Measurements from ENCODE around the gene MYO1G. TPM values are rescaled to one million over a fixed set of nuclear protein-coding genes. Genes with fewer than 3 reads are reported as not detected.

The MYO1G gene
- total RNA-seq, 6 experiments from 2014 or later: 0.92 to 4.5 (median 2.0) TPM

GRCh38 chr7:45007106-45007505 lies 28.3 kb upstream of the MYO1G start:
- Histone ChIP-seq H3K36me3 (no peaks in the 10 kb centered on the region), H3K9me3 (no peaks in the 10 kb centered on the region), H3K4me3 (no peak overlapping the region), H3K4me1 (peaks cover 0 to 5% (median under 1%) of the 10 kb centered on the region in 4 donors), H3K27me3 (no peaks in the 10 kb centered on the region), H3K27ac (no peak overlapping the region)
- no peak for TF ChIP-seq CTCF (IDR thresholded peaks at IDR 0.05)
- no peak for TF ChIP-seq POLR2A (IDR thresholded peaks at IDR 0.05)
- intact Hi-C loops (cut with DNase I): no loop called here
- WGBS (ENCODE audit: insufficient coverage, low coverage, low lambda C conversion rate, missing lambda C conversion rate): 98% methylated on average over 5 of the region's 7 CpGs
- DNase-seq: no peak
- peak in 1 of 4 donors; percentile 18 for ATAC-seq

- peaks cover 0 to 13% (median 7%) of the 10 kb centered on the region in 4 donors for H3K4me1 ChIP-seq
- H3K9me3 ChIP-seq: no peaks in the 10 kb centered on the region
- no peak overlapping the region for H3K27ac ChIP-seq
- ATAC-seq (no peak), DNase-seq (no peak)
- WGBS (ENCODE audit: insufficient coverage, low coverage, low lambda C conversion rate, missing lambda C conversion rate): 98% methylated on average over 4 of the region's 4 CpGs
- H3K36me3 ChIP-seq: no peaks in the 10 kb centered on the region
- intact Hi-C loops (cut with DNase I): no loop called here
- no peak for TF ChIP-seq CTCF (IDR thresholded peaks at IDR 0.05)
- no peak for TF ChIP-seq POLR2A (IDR thresholded peaks at IDR 0.05)
- no peak overlapping the region for H3K4me3 ChIP-seq
- no peaks in the 10 kb centered on the region for H3K27me3 ChIP-seq
These were observed 25.0 kb upstream of the MYO1G start for GRCh38 chr7:45003789-45004188.

- WGBS (ENCODE audit: insufficient coverage, low coverage, low lambda C conversion rate, missing lambda C conversion rate): 33% methylated on average over 2 of the region's 2 CpGs
- DNase-seq (no peak), ATAC-seq (no peak)
- H3K4me1 ChIP-seq: peaks cover 0 to 13% (median 7%) of the 10 kb centered on the region in 4 donors
- TF ChIP-seq CTCF (IDR thresholded peaks at IDR 0.05) (no peak), POLR2A (IDR thresholded peaks at IDR 0.05) (no peak)
- no peaks in the 10 kb centered on the region for H3K27me3 ChIP-seq
- H3K36me3 ChIP-seq: no peaks in the 10 kb centered on the region
- H3K4me3 ChIP-seq: no peak overlapping the region
- intact Hi-C loops (cut with DNase I): no loop called here
- peak overlapping the region in 1 of 3 donors; percentile 94 for H3K27ac ChIP-seq
- H3K9me3 ChIP-seq: no peaks in the 10 kb centered on the region
These were observed 23.0 kb upstream of the MYO1G start for GRCh38 chr7:45001826-45002225.

GRCh38 chr7:45001138-45001694 lies 22.4 kb upstream of the MYO1G start:
- peaks cover 0 to 13% (median 7%) of the 10 kb centered on the region in 4 donors for H3K4me1 ChIP-seq
- no peaks in the 10 kb centered on the region for H3K27me3 ChIP-seq
- H3K27ac ChIP-seq: peak overlapping the region; percentile 71 to 94 (median 85)
- intact Hi-C loops (cut with DNase I): no loop called here
- 14% methylated on average over 10 of the region's 10 CpGs for whole genome bisulfite sequencing (ENCODE audit: insufficient coverage, low coverage, low lambda C conversion rate, missing lambda C conversion rate)
- peak overlapping the region; percentile 82 to 86 (median 84) for H3K4me3 ChIP-seq
- TF ChIP-seq POLR2A (IDR thresholded peaks at IDR 0.05): peak; percentile 17
- no peak for TF ChIP-seq CTCF (IDR thresholded peaks at IDR 0.05)
- H3K36me3 ChIP-seq: no peaks in the 10 kb centered on the region
- DNase-seq (peak; percentile 40 to 60 (median 59)), ATAC-seq (peak in 1 of 4 donors; percentile 13)
- H3K9me3 ChIP-seq: no peaks in the 10 kb centered on the region

All from right lobe of liver (tissue), 6 donors.